Hepatocyte (in vitro differentiated cells): ENCODE data around the gene JUNB. TPM values are rescaled to one million over a fixed set of nuclear protein-coding genes. Genes with fewer than 3 reads are reported as not detected.
"Not testable (repeated sequence)": the region's sequence is repeated elsewhere in the genome, so short reads cannot be mapped to it uniquely, and the experiment has no call there.

Experiments
- DNase-seq: peaks from one replicate; pipeline ENCODE4 v3.0.0-alpha.2; 2016; ENCODE audit warnings: low spot score
- H2AFZ ChIP-seq: fragments of 200-600 bp; sonication (generic); 2 replicates; pipeline ENCODE4 v1.6.0; 2016; ENCODE audit warnings: antibody characterized with exemption, mild to moderate bottlenecking
- H3K27ac ChIP-seq: fragments of 200-600 bp; sonication (generic); 2 replicates; pipeline ENCODE4 v1.5.1; 2016; ENCODE audit warnings: mild to moderate bottlenecking
- H3K27me3 ChIP-seq: fragments of 200-600 bp; sonication (generic); 2 replicates; pipeline ENCODE4 v1.6.1; 2016
- H3K36me3 ChIP-seq: fragments of 200-600 bp; sonication (generic); replicated peaks from 2 replicates; pipeline ENCODE4 v1.5.1; 2016; ENCODE audit warnings: low read depth; ENCODE audit not compliant: insufficient read depth
- H3K4me1 ChIP-seq: fragments of 200-600 bp; sonication (generic); 2 replicates; pipeline ENCODE4 v1.5.1; 2016; ENCODE audit warnings: mild to moderate bottlenecking, moderate library complexity; ENCODE audit not compliant: insufficient read depth
- H3K4me2 ChIP-seq: fragments of 200-600 bp; sonication (generic); 2 replicates; pipeline ENCODE4 v1.6.0; 2016
- H3K4me3 ChIP-seq: fragments of 200-600 bp; sonication (generic); 2 replicates; pipeline ENCODE4 v1.5.1; 2016; ENCODE audit warnings: mild to moderate bottlenecking
- H3K79me2 ChIP-seq: fragments of 200-600 bp; sonication (generic); 2 replicates; pipeline ENCODE4 v1.6.0; 2017; ENCODE audit warnings: mild to moderate bottlenecking
- H3K9me2 ChIP-seq: fragments of 200-600 bp; sonication (generic); replicated peaks from 2 replicates; pipeline ENCODE4 v1.6.0; 2017; ENCODE audit warnings: mild to moderate bottlenecking; ENCODE audit not compliant: insufficient read depth
- H3K9me3 ChIP-seq: fragments of 200-600 bp; sonication (generic); 2 replicates; pipeline ENCODE4 v1.5.1; 2016; ENCODE audit warnings: low read depth, mild to moderate bottlenecking
- H4K20me1 ChIP-seq: fragments of 200-600 bp; sonication (generic); 2 replicates; pipeline ENCODE4 v1.6.0; 2016; ENCODE audit warnings: mild to moderate bottlenecking; ENCODE audit not compliant: insufficient read depth, poor library complexity, severe bottlenecking
- EZH2 ChIP-seq: fragments of 200-600 bp; sonication (generic); IDR thresholded peaks from 2 replicates; pipeline ENCODE4 v1.6.1; 2016; ENCODE audit warnings: antibody characterized with exemption, mild to moderate bottlenecking, borderline replicate concordance
- EZH2phosphoT487 ChIP-seq: fragments of 200-600 bp; sonication (generic); IDR thresholded peaks from one replicate; pipeline ENCODE4 v1.6.1; 2018; ENCODE audit warnings: antibody characterized with exemption, mild to moderate bottlenecking, low read depth, moderate library complexity; ENCODE audit not compliant: unreplicated experiment, severe bottlenecking
- WGBS: methylation state at CpG from one replicate; pipeline ENCODE4 v1.1.6; 2016; ENCODE audit warnings: low lambda C conversion rate; ENCODE audit errors: missing lambda C conversion rate; 5-methylcytosine and 5-hydroxymethylcytosine counted together
- polyA plus RNA-seq: library from polyadenylated mRNA; unstranded; fragments of >200 nt; fragmentation: Nextera tagmentation; extraction: Ambion mirVana; gene quantifications from 2 replicates; pipeline ENCODE4 v1.2.1, GENCODE V29; 2016
- total RNA-seq: library from RNA; depleted of rRNA; stranded (reverse); fragments of >200 nt; gene quantifications from 2 replicates; pipeline ENCODE4 v1.2.3, GENCODE V29; 2014
- TF ChIP-seq, protein P1 (sequence below): fragments of 200-600 bp; sonication (generic); IDR thresholded peaks from 2 replicates; pipeline ENCODE4 v1.5.1; 2016; ENCODE audit warnings: antibody characterized with exemption, mild to moderate bottlenecking; ENCODE audit not compliant: poor library complexity

JUNB gene
- total and polyA plus RNA-seq, 2 experiments from 2014 or later, result 399 to 539 TPM

GRCh38 chr19:12797141-12797587 is 5.9 kb downstream of the JUNB start:
- Histone ChIP-seq H3K79me2 (peaks cover 35% of the 10 kb centered on the region), H3K4me2 (no peak overlapping the region), H3K4me1 (peaks cover 19% of the 10 kb centered on the region), H4K20me1 (peaks cover 16% of the 10 kb centered on the region), H3K27ac (no peak overlapping the region), H3K4me3 (no peak overlapping the region), H3K36me3 (no peaks in the 10 kb centered on the region), H2AFZ (no peak overlapping the region), H3K27me3 (no peaks in the 10 kb centered on the region), H3K9me2 (no peaks in the 10 kb centered on the region), H3K9me3 (no peaks in the 10 kb centered on the region)
- TF ChIP-seq, protein P1, sequence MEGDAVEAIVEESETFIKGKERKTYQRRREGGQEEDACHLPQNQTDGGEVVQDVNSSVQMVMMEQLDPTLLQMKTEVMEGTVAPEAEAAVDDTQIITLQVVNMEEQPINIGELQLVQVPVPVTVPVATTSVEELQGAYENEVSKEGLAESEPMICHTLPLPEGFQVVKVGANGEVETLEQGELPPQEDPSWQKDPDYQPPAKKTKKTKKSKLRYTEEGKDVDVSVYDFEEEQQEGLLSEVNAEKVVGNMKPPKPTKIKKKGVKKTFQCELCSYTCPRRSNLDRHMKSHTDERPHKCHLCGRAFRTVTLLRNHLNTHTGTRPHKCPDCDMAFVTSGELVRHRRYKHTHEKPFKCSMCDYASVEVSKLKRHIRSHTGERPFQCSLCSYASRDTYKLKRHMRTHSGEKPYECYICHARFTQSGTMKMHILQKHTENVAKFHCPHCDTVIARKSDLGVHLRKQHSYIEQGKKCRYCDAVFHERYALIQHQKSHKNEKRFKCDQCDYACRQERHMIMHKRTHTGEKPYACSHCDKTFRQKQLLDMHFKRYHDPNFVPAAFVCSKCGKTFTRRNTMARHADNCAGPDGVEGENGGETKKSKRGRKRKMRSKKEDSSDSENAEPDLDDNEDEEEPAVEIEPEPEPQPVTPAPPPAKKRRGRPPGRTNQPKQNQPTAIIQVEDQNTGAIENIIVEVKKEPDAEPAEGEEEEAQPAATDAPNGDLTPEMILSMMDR, result no peak
- no peak for TF ChIP-seq EZH2
- no peak for TF ChIP-seq EZH2phosphoT487
- DNase-seq, result no peak
- WGBS, result 95% methylated on average over 6 of the region's 6 CpGs

DNA sequence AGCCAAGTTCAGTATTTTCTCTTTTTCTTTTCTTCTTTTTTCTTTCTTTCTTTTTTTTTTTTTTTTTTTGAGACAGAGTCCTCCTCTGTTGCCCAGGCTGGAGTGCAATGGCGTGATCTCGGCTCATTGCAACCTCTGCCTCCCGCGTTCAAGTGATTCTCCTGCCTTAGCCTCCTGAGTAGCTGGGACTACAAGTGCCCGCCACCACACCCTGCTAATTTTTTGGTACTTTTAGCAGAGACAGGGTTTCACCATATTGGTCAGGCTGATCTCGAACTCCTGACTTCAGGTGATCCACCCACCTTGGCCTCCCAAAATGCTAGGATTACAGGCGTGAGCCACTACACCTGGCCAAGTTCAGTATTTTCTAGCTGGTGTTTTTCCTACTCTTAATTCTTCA is 6.3 kb downstream of the JUNB start:
- not testable (repeated sequence) for DNase-seq, H3K4me3 ChIP-seq, H3K4me2 ChIP-seq, H3K9me3 ChIP-seq, H3K27ac ChIP-seq, H3K9me2 ChIP-seq, H3K36me3 ChIP-seq, H3K27me3 ChIP-seq, H2AFZ ChIP-seq
- WGBS, result 95% methylated on average over 7 of the region's 7 CpGs
- Histone ChIP-seq H3K79me2 (peaks cover 31% of the 10 kb centered on the region), H4K20me1 (peaks cover 11% of the 10 kb centered on the region), H3K4me1 (peaks cover 22% of the 10 kb centered on the region)

DNA sequence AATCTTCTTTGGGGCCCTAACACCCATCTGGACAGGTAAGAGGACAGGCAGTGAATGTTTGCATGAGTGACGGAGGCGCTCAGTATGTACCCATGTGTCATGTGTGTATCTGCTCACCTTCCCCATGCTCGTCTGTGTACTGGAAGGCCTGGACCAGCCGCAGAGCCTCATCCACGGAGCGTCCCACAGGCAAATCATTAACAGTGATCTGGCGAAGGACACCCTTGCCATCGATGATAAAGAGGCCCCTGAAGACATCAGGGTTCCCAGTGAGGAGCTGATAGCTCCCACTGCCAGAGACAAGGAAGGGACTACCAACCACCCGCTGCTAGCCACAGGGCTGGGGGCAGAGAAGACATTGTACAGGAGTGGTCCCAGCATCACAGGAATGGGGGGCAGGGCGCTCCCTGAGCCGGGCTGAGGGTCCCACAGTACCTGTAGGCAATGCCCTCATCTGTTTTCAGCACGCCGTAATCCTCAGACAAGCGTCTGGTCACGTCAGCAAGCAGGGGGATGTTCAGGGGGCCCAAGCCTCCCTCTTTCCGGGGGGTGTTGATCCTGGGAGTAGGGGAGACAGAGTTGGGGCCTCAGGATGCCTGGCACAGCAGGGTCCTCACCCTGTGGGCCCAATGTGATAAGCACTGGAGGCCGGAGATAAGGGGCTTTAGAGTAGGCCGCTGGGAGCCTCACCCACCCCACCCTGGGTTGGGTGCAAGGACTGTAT is 8.6 kb downstream of the JUNB start:
- H2AFZ ChIP-seq, result no peak overlapping the region
- no peaks in the 10 kb centered on the region for H3K27me3 ChIP-seq
- peak overlapping the region; percentile 99 for H3K4me2 ChIP-seq
- H3K79me2 ChIP-seq, result peaks cover 24% of the 10 kb centered on the region
- H4K20me1 ChIP-seq, result peaks cover 6% of the 10 kb centered on the region
- peaks cover 22% of the 10 kb centered on the region for H3K4me1 ChIP-seq
- no peaks in the 10 kb centered on the region for H3K9me2 ChIP-seq
- TF ChIP-seq EZH2 (no peak), EZH2phosphoT487 (no peak)
- TF ChIP-seq, protein P1, result no peak
- no peak overlapping the region for H3K27ac ChIP-seq
- H3K9me3 ChIP-seq, result no peaks in the 10 kb centered on the region
- H3K4me3 ChIP-seq, result no peak overlapping the region
- no peaks in the 10 kb centered on the region for H3K36me3 ChIP-seq
- DNase-seq, result no peak
- WGBS, result 82% methylated on average over 18 of the region's 18 CpGs

DNA sequence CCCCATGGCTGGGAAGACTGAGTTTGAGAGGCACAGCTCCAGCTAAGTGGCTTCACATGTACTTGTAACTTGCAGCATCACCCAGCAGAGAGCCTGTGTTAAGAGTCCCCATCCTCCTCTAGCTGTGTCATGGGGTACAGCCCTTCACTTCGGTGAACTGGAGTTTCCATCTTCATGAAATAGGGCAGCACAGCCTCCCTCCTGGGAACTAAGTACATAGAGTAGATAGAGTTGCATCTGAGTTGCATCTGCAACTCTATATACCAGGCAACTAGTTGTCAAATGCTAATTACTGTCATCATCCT is 9.1 kb downstream of the JUNB start:
- Histone ChIP-seq H3K79me2 (peaks cover 24% of the 10 kb centered on the region), H4K20me1 (peaks cover 6% of the 10 kb centered on the region), H3K9me2 (no peaks in the 10 kb centered on the region), H3K4me1 (peaks cover 22% of the 10 kb centered on the region), H3K27me3 (no peaks in the 10 kb centered on the region), H3K4me3 (peak overlapping the region; percentile 98), H3K4me2 (peak overlapping the region; percentile 99), H3K36me3 (no peaks in the 10 kb centered on the region), H3K9me3 (no peaks in the 10 kb centered on the region), H2AFZ (no peak overlapping the region), H3K27ac (peak overlapping the region; percentile 88)
- no peak for DNase-seq
- TF ChIP-seq EZH2phosphoT487 (no peak), EZH2 (no peak)
- TF ChIP-seq, protein P1, result no peak
- WGBS, result 81% methylated on average over 1 of the region's 1 CpG
